ENCODE results near the gene PRG2.
"Not testable (repeated sequence)": the region's sequence is repeated elsewhere in the genome, so short reads cannot be mapped to it uniquely, and the experiment has no call there.

The PRG2 gene

DNA sequence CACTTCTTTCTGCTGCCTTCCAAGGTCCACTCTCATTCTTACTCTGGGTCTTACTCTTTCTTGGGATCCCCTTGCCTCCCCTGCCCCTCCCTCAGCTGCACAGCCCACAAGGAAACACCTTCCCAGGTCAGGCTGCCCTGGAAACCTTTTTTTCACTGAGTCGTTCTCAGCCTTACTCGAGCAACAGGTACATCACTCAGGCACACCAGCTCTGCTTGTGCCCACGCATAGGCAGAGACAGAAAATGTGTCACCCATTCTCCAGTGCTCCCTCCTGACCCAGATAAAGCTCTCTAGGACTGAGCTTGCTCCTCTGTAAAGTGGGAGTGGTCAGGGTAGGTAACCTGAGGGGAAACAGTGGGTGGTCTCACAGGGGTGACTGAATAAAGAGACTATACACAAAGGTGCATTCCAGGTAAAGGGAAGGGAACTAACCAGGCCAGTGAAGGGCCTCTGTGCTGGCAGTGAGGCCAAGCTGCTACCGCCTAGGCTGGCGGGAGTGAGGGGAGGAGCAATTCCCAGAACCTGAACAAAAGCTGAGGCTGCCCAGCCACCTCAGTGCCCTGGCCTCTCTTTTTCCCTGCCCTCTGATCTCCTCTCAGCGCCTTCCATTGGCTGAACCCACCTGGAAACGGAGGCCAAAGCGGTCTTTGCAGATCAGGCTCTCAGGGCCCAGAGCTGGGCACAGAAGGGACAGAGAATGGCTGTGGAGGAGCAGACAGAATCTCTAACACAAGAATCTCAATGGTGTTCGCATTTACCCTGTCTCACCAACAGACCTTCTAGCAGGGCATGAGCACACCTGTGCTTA lies 25.4 kb downstream of the PRG2 start:
- no peak for DNase-seq

GRCh38 chr11:57363131-57364080 lies 27.0 kb downstream of the PRG2 start:
- DNase-seq, result peak; percentile 43

- no peak for DNase-seq
These were observed 28.5 kb downstream of the PRG2 start for GRCh38 chr11:57361926-57362325.

DNA sequence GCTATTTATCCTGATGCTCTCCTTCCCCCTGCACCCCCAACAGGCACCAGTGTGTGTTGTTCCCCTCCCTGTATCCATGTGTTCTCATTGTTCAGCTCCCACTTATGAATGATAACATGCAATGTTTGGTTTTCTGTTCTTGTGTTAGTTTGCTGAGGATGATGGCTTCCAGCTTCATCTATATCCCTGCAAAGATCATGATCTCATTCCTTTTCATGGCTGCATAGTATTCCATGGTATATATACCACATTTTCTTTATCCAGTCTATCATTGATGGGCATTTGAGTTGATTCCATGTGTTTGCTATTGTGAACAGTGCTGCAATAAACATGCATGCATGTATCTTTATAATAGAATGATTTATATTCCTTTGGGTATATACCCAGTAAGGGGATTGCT lies 29.0 kb downstream of the PRG2 start:
- not testable (repeated sequence) for DNase-seq

DNA sequence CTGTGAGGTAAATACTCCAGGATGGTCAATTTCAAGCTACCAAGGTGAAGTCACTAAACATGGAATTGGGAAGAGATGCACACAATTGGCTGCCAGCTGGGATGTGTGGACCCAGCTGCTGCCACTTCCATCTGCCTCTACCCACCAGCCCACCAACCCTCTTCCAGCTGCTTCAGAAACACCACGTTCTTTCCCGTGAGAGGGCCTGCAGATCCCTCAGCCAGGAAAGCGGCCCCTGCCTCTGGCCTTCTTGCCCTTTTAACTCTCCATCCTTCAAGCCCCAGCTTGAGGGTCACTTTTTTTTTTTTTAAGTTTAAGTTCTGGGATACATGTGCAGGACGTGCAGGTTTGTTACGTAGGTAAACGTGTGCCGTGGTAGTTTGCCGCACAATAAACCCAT lies 29.5 kb downstream of the PRG2 start:
- no peak for DNase-seq

DNA sequence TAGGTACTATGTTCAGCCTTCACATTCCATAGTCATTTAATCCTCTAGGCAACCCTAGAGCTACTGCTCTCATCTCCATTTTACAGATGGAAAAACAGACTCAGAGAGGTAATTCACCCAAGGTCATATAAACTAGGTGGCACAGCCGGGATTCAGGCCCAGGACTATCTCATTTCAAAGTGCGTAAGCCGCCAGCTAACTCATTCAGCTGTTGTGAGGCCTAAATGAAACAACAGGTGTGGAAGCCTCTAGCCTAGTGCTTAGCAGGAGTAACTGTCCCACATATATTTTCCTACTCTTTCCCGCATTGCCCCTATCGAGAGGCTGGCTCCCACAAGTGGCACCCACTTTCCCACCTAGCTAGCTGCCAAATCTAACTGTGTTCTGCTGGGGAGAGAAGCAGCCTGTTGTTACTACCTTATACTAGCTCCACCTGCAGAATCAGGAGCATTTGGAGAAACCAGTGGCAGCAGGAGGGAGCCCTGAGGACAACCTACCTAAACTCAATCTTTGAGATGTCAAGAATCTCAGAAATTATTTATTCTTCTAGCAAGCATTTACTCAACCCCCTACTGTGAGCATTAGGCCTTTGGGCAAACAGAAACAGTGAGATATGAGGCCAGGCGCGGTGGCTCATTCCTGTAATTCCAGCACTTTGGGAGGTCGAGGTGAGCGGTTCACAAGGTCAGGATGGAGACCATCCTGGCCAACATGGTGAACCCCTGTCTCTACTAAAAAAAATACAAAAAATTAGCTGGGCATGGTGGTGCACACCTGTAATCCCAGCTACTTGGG lies 30.4 kb downstream of the PRG2 start:
- no peak for DNase-seq

GRCh38 chr11:57359396-57359795 lies 31.1 kb downstream of the PRG2 start:
- no peak for DNase-seq

DNA sequence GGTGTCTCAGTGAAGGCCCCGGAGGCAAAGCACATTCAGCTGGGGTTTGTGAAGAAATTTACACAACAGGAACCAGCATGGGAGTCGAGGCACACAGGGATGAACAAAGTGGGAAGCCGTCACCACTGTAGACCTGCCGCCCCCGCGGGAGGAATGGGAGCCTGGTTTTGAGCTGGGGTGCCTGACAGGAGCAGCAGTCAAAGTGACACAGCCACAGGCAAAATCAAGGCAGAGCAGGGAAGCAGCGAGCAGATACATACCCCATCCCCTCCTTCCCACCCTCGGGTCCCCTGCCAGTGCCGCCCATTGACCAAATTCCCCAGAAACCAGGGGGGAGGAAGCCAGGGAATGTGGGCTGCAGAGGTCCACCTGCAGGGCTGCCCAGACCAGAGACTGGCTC lies 31.5 kb downstream of the PRG2 start:
- DNase-seq, result no peak

- DNase-seq, result peak; percentile 72
These were observed 31.9 kb downstream of the PRG2 start for GRCh38 chr11:57358543-57358961.

GRCh38 chr11:57357856-57358255 lies 32.6 kb downstream of the PRG2 start:
- peak; percentile 57 for DNase-seq

DNA sequence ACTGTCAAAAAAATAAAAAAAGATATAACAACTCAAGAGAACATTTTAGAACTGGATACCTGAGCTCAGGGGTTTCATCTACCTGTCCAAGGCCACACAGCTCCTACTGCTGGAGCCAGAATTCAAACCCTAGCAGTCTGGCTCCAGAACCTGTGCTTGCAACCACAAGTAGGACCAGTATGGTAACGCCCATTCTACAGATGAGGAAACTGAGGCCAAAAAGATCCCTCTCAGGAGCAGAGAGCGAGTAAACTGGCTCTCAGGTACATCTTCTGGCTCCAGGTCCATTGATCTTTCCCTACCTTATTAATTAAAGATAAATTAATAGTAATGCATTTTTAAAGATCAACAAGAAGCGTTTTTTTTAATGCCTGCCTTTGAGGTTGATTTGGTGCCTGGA lies 33.1 kb downstream of the PRG2 start:
- DNase-seq, result no peak

GRCh38 chr11:57356268-57356667 lies 34.2 kb downstream of the PRG2 start:
- no peak for DNase-seq

GRCh38 chr11:57354699-57355098 lies 35.8 kb downstream of the PRG2 start:
- DNase-seq, result no peak

DNA sequence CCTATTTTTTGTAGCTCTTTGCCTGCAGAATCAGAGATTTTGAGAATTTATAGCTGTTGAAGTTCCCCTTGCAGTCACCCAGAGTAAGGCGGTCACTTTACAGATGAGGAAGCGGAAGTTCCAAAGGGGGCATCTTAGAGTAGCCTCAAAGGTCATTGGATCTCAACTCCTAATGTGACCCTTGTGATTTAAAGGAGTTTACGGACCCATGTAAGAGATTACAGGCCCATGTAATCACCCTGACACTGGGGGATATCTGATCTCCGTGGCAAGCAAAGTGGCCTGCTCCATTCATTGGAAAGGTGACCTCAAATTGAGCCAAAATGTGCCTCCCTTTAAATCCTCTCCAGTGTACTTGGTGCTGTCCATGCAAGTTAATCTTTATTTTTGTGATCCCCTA lies 36.6 kb downstream of the PRG2 start:
- peak; percentile 10 for DNase-seq

GRCh38 chr11:57353446-57353845 lies 37.0 kb downstream of the PRG2 start:
- no peak for DNase-seq

DNA sequence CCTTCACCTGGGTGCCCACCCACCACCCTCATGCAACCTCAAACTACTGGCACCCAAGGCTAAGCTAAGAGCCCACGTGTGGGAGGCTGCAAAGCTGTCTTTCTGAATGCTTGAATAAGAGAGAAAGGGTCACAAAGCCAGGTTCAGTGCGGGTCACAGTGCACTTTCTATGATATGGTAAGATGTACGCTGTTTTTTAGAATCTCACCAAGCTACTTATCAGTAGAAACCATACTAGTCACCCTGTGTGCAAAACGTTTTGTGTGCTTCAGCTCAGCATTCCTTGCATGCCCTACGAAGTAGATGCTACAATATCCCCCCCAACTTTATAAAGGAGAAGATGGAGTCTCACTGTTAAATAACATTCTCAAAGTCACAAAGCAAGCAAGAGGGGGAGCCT lies 37.4 kb downstream of the PRG2 start:
- no peak for DNase-seq

DNA sequence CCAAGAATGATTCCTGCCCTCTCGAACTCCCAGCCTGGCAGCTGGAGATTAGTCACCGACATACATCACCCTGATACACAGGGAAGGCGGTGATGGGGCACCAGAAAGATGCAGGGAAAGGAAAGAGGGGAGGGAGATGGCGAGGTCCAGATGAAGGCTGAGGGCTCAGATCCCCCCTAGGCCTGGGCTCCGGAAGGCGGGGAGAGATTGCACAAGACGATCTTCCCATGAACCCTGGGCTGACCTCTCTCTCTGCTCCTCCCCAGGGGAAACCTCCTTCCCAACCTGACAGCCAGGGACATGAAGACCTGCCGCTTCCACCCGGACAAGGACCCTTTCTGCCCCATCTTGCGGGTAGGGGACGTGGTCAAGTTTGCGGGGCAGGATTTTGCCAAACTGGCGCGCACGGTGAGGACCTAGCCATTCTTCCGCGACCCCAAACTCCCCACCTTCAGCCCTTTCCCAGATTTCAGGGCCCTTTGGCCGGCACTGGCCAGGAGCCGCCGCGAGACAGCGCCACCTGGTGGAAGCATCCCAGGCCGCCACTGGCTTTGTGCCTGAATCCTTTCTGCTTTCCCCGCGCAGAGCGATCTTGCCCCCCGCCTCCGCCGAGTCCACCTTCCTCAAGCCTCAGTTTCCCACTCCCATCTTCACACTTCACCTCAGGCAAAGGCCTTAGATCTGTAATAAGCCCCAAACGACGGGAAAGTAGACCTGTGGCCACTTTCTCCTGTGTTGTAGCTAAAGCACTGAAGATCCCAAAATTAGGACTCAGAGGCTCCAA lies 40.8 kb downstream of the PRG2 start:
- DNase-seq, result peak; percentile 45

DNA sequence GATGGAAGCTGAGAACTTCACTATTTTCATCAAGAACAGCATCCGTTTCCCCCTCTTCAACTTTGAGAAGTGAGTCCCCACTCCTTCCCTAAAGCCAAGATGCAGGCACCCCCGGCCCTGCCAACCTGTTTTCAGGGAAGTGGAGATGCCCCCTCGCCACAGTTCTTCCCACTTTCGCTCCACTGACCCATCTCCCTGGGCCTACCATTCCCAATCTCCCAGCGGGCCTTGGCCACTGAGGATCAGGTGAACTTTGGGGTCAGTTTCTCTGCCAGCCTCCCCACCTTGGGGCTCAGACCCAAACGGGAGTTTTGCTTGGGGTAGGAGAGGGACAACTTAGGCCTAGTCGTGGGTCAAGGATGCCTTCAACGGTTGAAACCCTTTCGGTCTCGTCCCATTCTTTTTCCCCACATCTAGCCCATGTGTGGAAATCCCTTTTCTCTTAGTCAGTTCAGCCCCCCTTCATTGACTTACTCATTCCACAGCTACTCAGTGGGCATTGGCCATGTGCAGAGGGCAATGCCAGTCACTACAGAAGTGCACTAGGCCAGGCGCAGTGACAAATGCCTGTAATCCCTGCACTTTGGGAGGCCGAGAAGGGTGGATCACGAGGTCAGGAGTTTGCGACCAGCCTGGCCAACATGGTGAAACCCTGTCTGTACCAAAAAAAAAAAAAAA lies 41.7 kb downstream of the PRG2 start:
- no peak for DNase-seq

GRCh38 chr11:57348052-57348451 lies 42.4 kb downstream of the PRG2 start:
- DNase-seq, result no peak

GRCh38 chr11:57347336-57347735 lies 43.1 kb downstream of the PRG2 start:
- no peak for DNase-seq

DNA sequence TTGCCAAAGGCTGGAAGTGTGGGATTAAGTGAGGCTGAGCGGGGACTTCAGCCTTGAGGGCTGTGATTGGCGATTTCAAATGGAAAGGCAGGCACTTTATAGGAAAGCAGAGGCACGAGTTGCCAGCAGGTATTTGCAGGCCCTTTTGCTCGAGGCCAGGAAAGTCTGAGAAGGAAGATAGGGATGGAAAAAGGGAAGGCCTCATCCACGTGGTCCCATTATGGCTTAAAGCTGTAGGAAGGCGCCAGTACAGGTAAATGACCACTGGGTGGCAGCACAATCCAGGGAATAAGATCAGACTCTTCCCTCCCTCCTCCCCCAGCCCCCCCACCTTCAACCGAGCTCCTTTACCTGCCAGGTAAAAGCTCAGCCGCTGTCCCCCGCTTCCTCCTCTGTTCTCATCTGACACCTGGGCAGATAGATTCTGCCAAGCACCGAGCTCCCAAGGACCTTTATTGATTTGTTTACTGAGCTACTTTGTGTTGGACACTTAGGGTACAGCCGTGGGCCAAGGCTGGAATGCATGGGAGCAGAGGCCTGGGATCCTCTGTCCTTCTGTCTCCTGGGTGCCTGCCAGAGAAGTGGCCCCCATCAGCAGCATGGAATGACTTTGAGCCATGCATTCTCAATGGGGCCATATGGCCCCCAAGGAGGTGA lies 44.8 kb downstream of the PRG2 start:
- peak; percentile 84 for DNase-seq
